SK-N-SH (cell line): ENCODE results near the gene ARAP2. TPM values are rescaled to one million over a fixed set of nuclear protein-coding genes. Genes with fewer than 3 reads are reported as not detected.

Experiments
- CTCF ChIA-PET: fragments of 300-600, 350-600 bp; formaldehyde crosslinking; extraction: SDS; loops from one replicate; lab custom pipeline; 2021; lab: Yijun Ruan, JAX
- POLR2A ChIA-PET: fragments of 350-600 bp; sonication (Branson Sonifier 250); formaldehyde crosslinking; extraction: SDS; loops from one replicate; lab custom pipeline; 2020; ENCODE audit warnings: antibody characterized with exemption, inconsistent platforms; lab: Yijun Ruan, JAX
- DNase-seq: peaks from one replicate; pipeline ENCODE4 v3.0.0; 2012
- H2AFZ ChIP-seq: fragments of 200-600 bp; sonication (generic); 2 replicates; pipeline ENCODE4 v1.8.1; 2016; ENCODE audit warnings: antibody characterized with exemption, mild to moderate bottlenecking, low read depth
- H3F3A ChIP-seq: fragments of 200-600 bp; sonication (generic); replicated peaks from 2 replicates; pipeline ENCODE3; 2016; ENCODE audit warnings: antibody characterized with exemption, mild to moderate bottlenecking; ENCODE audit not compliant: insufficient read depth
- H3K27ac ChIP-seq, 2 experiments: fragments of 200-500 bp in 1 of 2; fragments of 200-600 bp in 1 of 2; sonication (Bioruptor generic) in 1 of 2; sonication (generic), shearing (Covaris generic) in 1 of 2; 2 replicates each; pipeline versions ENCODE4 v1.5.1 to v1.6.1; 2014 to 2016; ENCODE audit warnings: low read depth in 2 of 2, inconsistent platforms in 1 of 2, low read length in 1 of 2, mild to moderate bottlenecking in 1 of 2, mixed read lengths in 1 of 2
- H3K27me3 ChIP-seq: fragments of 200-600 bp; sonication (generic), shearing (Covaris generic); 2 replicates; pipeline ENCODE4 v1.6.1; 2016; ENCODE audit warnings: mixed run types; ENCODE audit not compliant: insufficient read depth
- H3K36me3 ChIP-seq, 2 experiments: fragments of 200-500 bp in 1 of 2; fragments of 200-600 bp in 1 of 2; sonication (Bioruptor generic) in 1 of 2; sonication (generic) in 1 of 2; replicated peaks in 1 of 2; 2 replicates each; pipeline versions ENCODE3 to v1.5.1; 2014 to 2016; ENCODE audit warnings: low read length in 1 of 2, mild to moderate bottlenecking in 1 of 2; ENCODE audit not compliant: insufficient read depth in 2 of 2, control insufficient read depth in 1 of 2
- H3K4me1 ChIP-seq, 2 experiments: fragments of 200-500 bp in 1 of 2; fragments of 200-600 bp in 1 of 2; sonication (Bioruptor generic) in 1 of 2; sonication (generic), shearing (Covaris generic) in 1 of 2; 2 replicates each; pipeline versions ENCODE4 v1.5.1 to v1.6.1; 2014 to 2016; ENCODE audit warnings: low read depth in 1 of 2, low read length in 1 of 2, mixed run types in 1 of 2; ENCODE audit not compliant: insufficient read depth in 2 of 2, control insufficient read depth in 1 of 2
- H3K4me2 ChIP-seq: fragments of 200-600 bp; sonication (generic), shearing (Covaris generic); 2 replicates; pipeline ENCODE4 v1.6.1; 2017; ENCODE audit warnings: mixed run types
- H3K4me3 ChIP-seq, 2 experiments: fragments of 200-500 bp in 1 of 2; fragments of 200-600 bp in 1 of 2; sonication (Bioruptor generic) in 1 of 2; sonication (generic), shearing (Covaris generic) in 1 of 2; 2 replicates each; pipeline versions ENCODE4 v1.5.1 to v1.8.1; 2014 to 2016; ENCODE audit warnings: low read depth in 2 of 2, inconsistent platforms in 1 of 2, low read length in 1 of 2, mild to moderate bottlenecking in 1 of 2, mixed read lengths in 1 of 2, moderate library complexity in 1 of 2
- H3K79me2 ChIP-seq: fragments of 200-600 bp; sonication (generic); 2 replicates; pipeline ENCODE4 v1.8.1; 2017; ENCODE audit warnings: mild to moderate bottlenecking; ENCODE audit not compliant: insufficient read depth
- H3K9ac ChIP-seq: fragments of 200-600 bp; sonication (generic); 2 replicates; pipeline ENCODE4 v1.6.1; 2017; ENCODE audit warnings: mixed run types
- H3K9me2 ChIP-seq: fragments of 200-600 bp; sonication (generic); 2 replicates; pipeline ENCODE4 v1.6.1; 2017; ENCODE audit warnings: mixed run types
- H3K9me3 ChIP-seq: fragments of 200-600 bp; sonication (generic); 2 replicates; pipeline ENCODE4 v1.6.1; 2017; ENCODE audit warnings: mixed run types, mild to moderate bottlenecking, moderate library complexity
- H4K20me1 ChIP-seq: fragments of 200-600 bp; sonication (generic); 2 replicates; pipeline ENCODE4 v1.6.1; 2017; ENCODE audit warnings: mild to moderate bottlenecking, mixed run types; ENCODE audit not compliant: insufficient read depth
- FOSL2 ChIP-seq: IDR thresholded peaks from 2 replicates; pipeline ENCODE4 v1.4.0; 2012; ENCODE audit warnings: low read depth, mild to moderate bottlenecking, moderate library complexity, borderline replicate concordance
- FOXJ3 ChIP-seq: sonication (generic); formaldehyde crosslinking; IDR thresholded peaks from 2 replicates; pipeline ENCODE4 v1.5.1; 2020; ENCODE audit warnings: mild to moderate bottlenecking, missing genetic modification reagents
- NRF1 ChIP-seq: IDR thresholded peaks from 2 replicates; pipeline ENCODE4 v1.6.1; 2012; ENCODE audit warnings: low read depth, mild to moderate bottlenecking, low read length
- POLR2AphosphoS5 ChIP-seq: IDR thresholded peaks from 2 replicates; pipeline ENCODE4 v1.6.1; 2012; ENCODE audit warnings: low read depth, low read length
- RAD21 ChIP-seq: IDR thresholded peaks from 2 replicates; pipeline ENCODE4 v1.6.1; 2012; ENCODE audit warnings: mild to moderate bottlenecking, low read length
- SMC3 ChIP-seq: IDR thresholded peaks from 2 replicates; pipeline ENCODE4 v1.6.1; 2012; ENCODE audit warnings: low read depth, low read length, improper control_type of control experiment
- TCF12 ChIP-seq: IDR thresholded peaks from 2 replicates; pipeline ENCODE4 v1.4.0; 2012
- TEAD4 ChIP-seq: IDR thresholded peaks from 2 replicates; pipeline ENCODE4 v1.4.0; 2012; ENCODE audit warnings: mild to moderate bottlenecking, borderline replicate concordance; ENCODE audit not compliant: insufficient read depth
- WGBS: methylation state at CpG from one replicate; pipeline ENCODE4 v1.1.6; 2017; ENCODE audit warnings: low lambda C conversion rate; 5-methylcytosine and 5-hydroxymethylcytosine counted together
- polyA plus RNA-seq, 3 experiments: library from polyadenylated mRNA; depleted of rRNA; stranded (reverse); fragments of >200 nt; gene quantifications; 2 replicates each; pipeline ENCODE4 v1.2.3, GENCODE V29; 2012
- TF ChIP-seq, protein P1 (sequence below): fragments of 200-600 bp; sonication (generic); IDR thresholded peaks from 2 replicates; pipeline ENCODE4 v1.6.1; 2017; ENCODE audit warnings: antibody characterized with exemption, mild to moderate bottlenecking, moderate library complexity
- TF ChIP-seq, protein P2 (sequence below): IDR thresholded peaks from 2 replicates; pipeline ENCODE4 v1.4.0; 2012; ENCODE audit warnings: low read depth, borderline replicate concordance
- TF ChIP-seq, protein P3 (sequence below): fragments of 150-350 bp; IDR thresholded peaks from 2 replicates; pipeline ENCODE4 v1.6.1; 2017; ENCODE audit warnings: antibody characterized with exemption, low read length, low read depth, borderline replicate concordance
- TF ChIP-seq, protein P4 (sequence below): IDR thresholded peaks from 2 replicates; pipeline ENCODE4 v1.4.0; 2012; ENCODE audit warnings: low read depth, borderline replicate concordance

ARAP2 gene
- polyA plus RNA-seq, 1 of the 3 experiments (the other 2 are of a cell fraction): not detected

DNA sequence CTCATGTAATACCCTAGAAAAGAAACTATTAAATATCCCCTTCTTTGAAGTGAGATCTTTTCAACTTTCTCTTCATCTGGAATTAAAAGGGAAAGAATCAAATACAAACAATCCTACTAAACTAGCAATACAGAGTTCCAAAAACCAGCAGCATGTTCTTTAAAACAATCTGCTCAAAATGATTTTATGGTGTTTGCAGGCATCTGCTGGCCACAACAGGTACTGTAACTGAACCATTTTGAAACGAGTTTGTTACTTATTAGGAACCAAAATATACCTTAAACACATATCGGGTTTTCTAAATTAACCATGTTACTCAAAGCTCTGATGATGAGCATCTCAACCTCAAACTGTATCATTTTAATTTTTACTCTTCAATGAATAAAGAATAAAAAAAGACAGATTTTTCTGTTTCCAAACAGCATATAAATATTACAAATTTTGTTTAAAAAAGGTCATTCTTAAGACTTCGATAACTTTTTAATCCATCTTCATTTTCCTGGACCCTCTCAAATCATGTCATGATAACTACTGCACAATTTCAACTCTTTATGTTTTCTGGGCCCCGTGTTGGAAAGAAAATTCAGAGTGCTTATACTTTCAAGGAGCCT lies 56.5 kb downstream of the ARAP2 start:
- Histone ChIP-seq H3K4me1 (no peaks in the 10 kb centered on the region), H3K27me3 (peaks cover 16% of the 10 kb centered on the region), H3K4me3 (no peak overlapping the region), H3K4me2 (no peak overlapping the region), H2AFZ (no peak overlapping the region), H3K9me2 (no peaks in the 10 kb centered on the region), H3K9me3 (no peaks in the 10 kb centered on the region), H3K9ac (no peak overlapping the region), H3K27ac (no peak overlapping the region), H3K36me3 (no peaks in the 10 kb centered on the region), H3F3A (no peaks in the 10 kb centered on the region), H3K79me2 (no peaks in the 10 kb centered on the region), H4K20me1 (no peaks in the 10 kb centered on the region)
- ChIA-PET POLR2A (no interaction called here), CTCF (no interaction called here)
- no peak for DNase-seq
- 2% methylated on average over 4 of the region's 4 CpGs for WGBS
- TF ChIP-seq, protein P1, sequence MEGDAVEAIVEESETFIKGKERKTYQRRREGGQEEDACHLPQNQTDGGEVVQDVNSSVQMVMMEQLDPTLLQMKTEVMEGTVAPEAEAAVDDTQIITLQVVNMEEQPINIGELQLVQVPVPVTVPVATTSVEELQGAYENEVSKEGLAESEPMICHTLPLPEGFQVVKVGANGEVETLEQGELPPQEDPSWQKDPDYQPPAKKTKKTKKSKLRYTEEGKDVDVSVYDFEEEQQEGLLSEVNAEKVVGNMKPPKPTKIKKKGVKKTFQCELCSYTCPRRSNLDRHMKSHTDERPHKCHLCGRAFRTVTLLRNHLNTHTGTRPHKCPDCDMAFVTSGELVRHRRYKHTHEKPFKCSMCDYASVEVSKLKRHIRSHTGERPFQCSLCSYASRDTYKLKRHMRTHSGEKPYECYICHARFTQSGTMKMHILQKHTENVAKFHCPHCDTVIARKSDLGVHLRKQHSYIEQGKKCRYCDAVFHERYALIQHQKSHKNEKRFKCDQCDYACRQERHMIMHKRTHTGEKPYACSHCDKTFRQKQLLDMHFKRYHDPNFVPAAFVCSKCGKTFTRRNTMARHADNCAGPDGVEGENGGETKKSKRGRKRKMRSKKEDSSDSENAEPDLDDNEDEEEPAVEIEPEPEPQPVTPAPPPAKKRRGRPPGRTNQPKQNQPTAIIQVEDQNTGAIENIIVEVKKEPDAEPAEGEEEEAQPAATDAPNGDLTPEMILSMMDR: peak; percentile 71
- TF ChIP-seq RAD21 (peak; percentile 53), TEAD4 (no peak), SMC3 (0 out of 2 replicates have a peak, but pooled peaks have one; percentile 10)

DNA sequence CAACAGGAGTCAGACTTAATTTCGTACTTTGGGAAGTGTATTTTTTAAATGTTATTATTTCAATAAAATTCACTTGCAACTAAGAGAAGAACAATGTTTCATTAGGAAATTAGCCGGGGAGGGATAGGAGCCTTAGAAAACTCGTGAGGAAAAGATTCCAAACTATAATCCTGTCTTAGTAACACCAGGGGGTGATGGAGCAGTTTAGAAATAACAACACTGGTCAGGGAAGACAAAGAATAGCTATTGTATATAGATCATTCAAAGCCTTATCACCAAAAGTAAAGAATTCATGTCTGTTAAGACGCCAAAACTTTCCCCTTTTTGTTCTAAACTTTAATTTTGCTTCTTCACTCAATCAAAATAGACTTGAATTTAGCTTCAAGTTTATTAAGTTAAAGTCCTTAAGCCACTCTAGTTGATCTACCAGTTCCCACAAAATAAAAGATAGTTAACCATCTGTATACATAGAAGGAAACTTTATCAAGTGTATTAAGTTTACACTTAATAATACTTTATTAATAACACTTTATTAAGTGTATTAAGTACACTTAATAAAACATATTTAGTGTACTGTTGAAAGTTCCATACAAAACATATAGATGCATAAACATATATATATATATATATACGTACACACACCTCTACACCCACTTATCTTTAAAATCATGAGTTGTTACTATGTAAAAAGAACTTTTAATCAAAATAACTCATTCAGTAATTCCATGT lies 60.5 kb downstream of the ARAP2 start:
- Histone ChIP-seq H3K4me3 (no peak overlapping the region), H3K27me3 (peaks cover 16% of the 10 kb centered on the region), H3K27ac (no peak overlapping the region), H4K20me1 (no peaks in the 10 kb centered on the region), H3F3A (no peaks in the 10 kb centered on the region), H3K4me2 (no peak overlapping the region), H2AFZ (no peak overlapping the region), H3K9me2 (no peaks in the 10 kb centered on the region), H3K79me2 (no peaks in the 10 kb centered on the region), H3K4me1 (no peaks in the 10 kb centered on the region), H3K9ac (no peak overlapping the region), H3K36me3 (no peaks in the 10 kb centered on the region), H3K9me3 (no peaks in the 10 kb centered on the region)
- 10% methylated on average over 5 of the region's 5 CpGs for WGBS
- CTCF ChIA-PET: no interaction called here
- TF ChIP-seq, protein P2, sequence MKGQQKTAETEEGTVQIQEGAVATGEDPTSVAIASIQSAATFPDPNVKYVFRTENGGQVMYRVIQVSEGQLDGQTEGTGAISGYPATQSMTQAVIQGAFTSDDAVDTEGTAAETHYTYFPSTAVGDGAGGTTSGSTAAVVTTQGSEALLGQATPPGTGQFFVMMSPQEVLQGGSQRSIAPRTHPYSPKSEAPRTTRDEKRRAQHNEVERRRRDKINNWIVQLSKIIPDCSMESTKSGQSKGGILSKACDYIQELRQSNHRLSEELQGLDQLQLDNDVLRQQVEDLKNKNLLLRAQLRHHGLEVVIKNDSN: no peak
- TF ChIP-seq TEAD4 (no peak), POLR2AphosphoS5 (no peak), NRF1 (no peak), FOSL2 (no peak), FOXJ3 (CRISPR knock-in tag) (no peak), TCF12 (no peak)
- TF ChIP-seq, protein P3, sequence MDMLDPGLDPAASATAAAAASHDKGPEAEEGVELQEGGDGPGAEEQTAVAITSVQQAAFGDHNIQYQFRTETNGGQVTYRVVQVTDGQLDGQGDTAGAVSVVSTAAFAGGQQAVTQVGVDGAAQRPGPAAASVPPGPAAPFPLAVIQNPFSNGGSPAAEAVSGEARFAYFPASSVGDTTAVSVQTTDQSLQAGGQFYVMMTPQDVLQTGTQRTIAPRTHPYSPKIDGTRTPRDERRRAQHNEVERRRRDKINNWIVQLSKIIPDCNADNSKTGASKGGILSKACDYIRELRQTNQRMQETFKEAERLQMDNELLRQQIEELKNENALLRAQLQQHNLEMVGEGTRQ: no peak
- TF ChIP-seq, protein P4, sequence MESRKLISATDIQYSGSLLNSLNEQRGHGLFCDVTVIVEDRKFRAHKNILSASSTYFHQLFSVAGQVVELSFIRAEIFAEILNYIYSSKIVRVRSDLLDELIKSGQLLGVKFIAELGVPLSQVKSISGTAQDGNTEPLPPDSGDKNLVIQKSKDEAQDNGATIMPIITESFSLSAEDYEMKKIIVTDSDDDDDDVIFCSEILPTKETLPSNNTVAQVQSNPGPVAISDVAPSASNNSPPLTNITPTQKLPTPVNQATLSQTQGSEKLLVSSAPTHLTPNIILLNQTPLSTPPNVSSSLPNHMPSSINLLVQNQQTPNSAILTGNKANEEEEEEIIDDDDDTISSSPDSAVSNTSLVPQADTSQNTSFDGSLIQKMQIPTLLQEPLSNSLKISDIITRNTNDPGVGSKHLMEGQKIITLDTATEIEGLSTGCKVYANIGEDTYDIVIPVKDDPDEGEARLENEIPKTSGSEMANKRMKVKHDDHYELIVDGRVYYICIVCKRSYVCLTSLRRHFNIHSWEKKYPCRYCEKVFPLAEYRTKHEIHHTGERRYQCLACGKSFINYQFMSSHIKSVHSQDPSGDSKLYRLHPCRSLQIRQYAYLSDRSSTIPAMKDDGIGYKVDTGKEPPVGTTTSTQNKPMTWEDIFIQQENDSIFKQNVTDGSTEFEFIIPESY: no peak
- TF ChIP-seq, protein P1: no peak
- POLR2A ChIA-PET: no interaction called here
- DNase-seq: no peak
